Mucosa of rectum (tissue), 2 donors: ENCODE measurements around the gene MAFF.
A peak's percentile ranks its signal among the peaks of the same experiment; 100 is the strongest.
"Not testable (repeated sequence)": the region's sequence is repeated elsewhere in the genome, so short reads cannot be mapped to it uniquely, and the experiment has no call there.

Experiments
- H3K27ac ChIP-seq, 2 donors: one replicate each; pipeline ENCODE4 v1.7.0; 2013; ENCODE audit warnings: inconsistent platforms in 2 of 2, low read depth in 2 of 2, low read length in 2 of 2
- H3K27me3 ChIP-seq, 2 donors: one replicate each; pipeline ENCODE4 v1.7.0; 2013; ENCODE audit warnings: low read length in 2 of 2; ENCODE audit not compliant: control insufficient read depth in 2 of 2, insufficient read depth in 2 of 2
- H3K36me3 ChIP-seq, 2 donors: one replicate each; pipeline ENCODE4 v1.7.0; 2013; ENCODE audit warnings: low read length in 2 of 2; ENCODE audit not compliant: control insufficient read depth in 2 of 2, insufficient read depth in 2 of 2
- H3K4me1 ChIP-seq, 2 donors: one replicate each; pipeline ENCODE4 v1.7.0; 2013; ENCODE audit warnings: low read length in 2 of 2, mild to moderate bottlenecking in 1 of 2; ENCODE audit not compliant: control insufficient read depth in 2 of 2, insufficient read depth in 2 of 2
- H3K4me3 ChIP-seq, 2 donors: one replicate each; pipeline ENCODE4 v1.7.0; 2013; ENCODE audit warnings: low read length in 2 of 2
- H3K9ac ChIP-seq, 2 donors: one replicate each; pipeline ENCODE4 v1.7.0; 2013; ENCODE audit warnings: low read length in 2 of 2, low read depth in 1 of 2, mild to moderate bottlenecking in 1 of 2
- H3K9me3 ChIP-seq, 2 donors: one replicate each; pipeline ENCODE4 v1.7.0; 2013; ENCODE audit warnings: low read length in 2 of 2; ENCODE audit not compliant: control insufficient read depth in 2 of 2
- donor health status: healthy.
- donor health status: Normal muscosa, but diverticular disease.

MAFF gene

GRCh38 chr22:38201711-38202436 lies at the start of gene MAFF:
Gene MAFF, plus strand, starts transcription at chr22:38201994. Its CDS starts 11,860 bp downstream, at chr22:38213854.
- H3K27ac ChIP-seq = peak within 1 kb of the TSS; percentile 97 to 98
- no peaks in the 10 kb centered on the region for H3K36me3 ChIP-seq
- H3K27me3 ChIP-seq = no peaks in the 10 kb centered on the region
- peak within 1 kb of the TSS; percentile 81 to 87 for H3K4me3 ChIP-seq
- peak within 1 kb of the TSS; percentile 57 to 99 for H3K9ac ChIP-seq
- H3K9me3 ChIP-seq = no peaks in the 10 kb centered on the region
- H3K4me1 ChIP-seq = peaks cover 21 to 25% of the 10 kb centered on the region in 2 donors

GRCh38 chr22:38153821-38154562 lies 47.8 kb upstream of the MAFF start:
- H3K27me3 ChIP-seq = no peaks in the 10 kb centered on the region
- H3K4me3 ChIP-seq = no peak overlapping the region
- H3K9ac ChIP-seq = peak overlapping the region in 1 of 2 donors; percentile 8
- peaks cover 0 to 2% of the 10 kb centered on the region in 2 donors for H3K4me1 ChIP-seq
- H3K9me3 ChIP-seq = no peaks in the 10 kb centered on the region
- H3K27ac ChIP-seq = peak overlapping the region; percentile 28 to 32
- H3K36me3 ChIP-seq = no peaks in the 10 kb centered on the region

GRCh38 chr22:38154563-38154915 lies 47.3 kb upstream of the MAFF start:
- not testable (repeated sequence) for H3K27me3 ChIP-seq, H3K9me3 ChIP-seq, H3K27ac ChIP-seq, H3K36me3 ChIP-seq, H3K4me3 ChIP-seq, H3K9ac ChIP-seq, H3K4me1 ChIP-seq

- H3K9me3 ChIP-seq = no peaks in the 10 kb centered on the region
- H3K27ac ChIP-seq = no peak overlapping the region
- peaks cover 0 to 2% of the 10 kb centered on the region in 2 donors for H3K4me1 ChIP-seq
- H3K4me3 ChIP-seq = no peak overlapping the region
- H3K27me3 ChIP-seq = no peaks in the 10 kb centered on the region
- no peaks in the 10 kb centered on the region for H3K36me3 ChIP-seq
- H3K9ac ChIP-seq = no peak overlapping the region
Observed at GRCh38 chr22:38155703-38156102, 46.1 kb upstream of the MAFF start.

- H3K27ac ChIP-seq = no peak overlapping the region
- no peak overlapping the region for H3K4me3 ChIP-seq
- no peaks in the 10 kb centered on the region for H3K9me3 ChIP-seq
- H3K27me3 ChIP-seq = no peaks in the 10 kb centered on the region
- no peaks in the 10 kb centered on the region for H3K36me3 ChIP-seq
- peaks cover 0 to 5% of the 10 kb centered on the region in 2 donors for H3K4me1 ChIP-seq
- H3K9ac ChIP-seq = no peak overlapping the region
Observed at GRCh38 chr22:38162881-38163843, 38.6 kb upstream of the MAFF start.

- Histone ChIP-seq H3K27me3 (no peaks in the 10 kb centered on the region), H3K4me1 (peaks cover 0 to 5% of the 10 kb centered on the region in 2 donors), H3K9ac (no peak overlapping the region), H3K4me3 (no peak overlapping the region), H3K36me3 (no peaks in the 10 kb centered on the region), H3K9me3 (no peaks in the 10 kb centered on the region), H3K27ac (no peak overlapping the region)
Observed at GRCh38 chr22:38163844-38164550, 37.8 kb upstream of the MAFF start.

- Histone ChIP-seq H3K27ac (no peak overlapping the region), H3K4me1 (peaks cover 0 to 5% of the 10 kb centered on the region in 2 donors), H3K4me3 (no peak overlapping the region), H3K27me3 (no peaks in the 10 kb centered on the region), H3K36me3 (no peaks in the 10 kb centered on the region), H3K9me3 (no peaks in the 10 kb centered on the region), H3K9ac (no peak overlapping the region)
Observed at GRCh38 chr22:38164551-38164918, 37.3 kb upstream of the MAFF start.

GRCh38 chr22:38165922-38166593 lies 35.7 kb upstream of the MAFF start:
- no peak overlapping the region for H3K4me3 ChIP-seq
- H3K36me3 ChIP-seq = no peaks in the 10 kb centered on the region
- H3K27ac ChIP-seq = no peak overlapping the region
- no peaks in the 10 kb centered on the region for H3K9me3 ChIP-seq
- peaks cover 0 to 5% of the 10 kb centered on the region in 2 donors for H3K4me1 ChIP-seq
- H3K9ac ChIP-seq = no peak overlapping the region
- no peaks in the 10 kb centered on the region for H3K27me3 ChIP-seq

DNA sequence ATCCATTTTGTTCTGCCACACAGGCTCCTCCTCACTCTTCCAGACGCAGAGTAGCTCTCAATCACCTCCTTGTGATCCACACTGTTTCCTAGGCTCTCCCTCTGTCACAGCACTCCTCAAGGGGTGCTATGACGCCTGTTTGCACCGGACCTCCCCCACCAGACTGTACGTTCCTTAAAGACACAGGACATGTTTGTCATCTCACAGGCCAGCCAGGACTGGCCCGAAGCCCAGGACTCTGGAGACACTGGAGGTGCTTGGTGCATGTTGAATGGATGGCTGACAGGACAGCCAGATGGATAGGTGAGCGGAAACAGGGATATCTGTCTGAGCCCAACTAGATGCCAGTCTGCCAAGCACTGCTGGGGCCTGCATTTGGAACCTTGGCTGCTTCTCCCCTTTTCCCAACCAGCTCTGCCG lies 33.8 kb upstream of the MAFF start:
- H3K9me3 ChIP-seq = no peaks in the 10 kb centered on the region
- no peaks in the 10 kb centered on the region for H3K27me3 ChIP-seq
- no peak overlapping the region for H3K27ac ChIP-seq
- H3K36me3 ChIP-seq = no peaks in the 10 kb centered on the region
- H3K4me3 ChIP-seq = no peak overlapping the region
- H3K9ac ChIP-seq = no peak overlapping the region
- peaks cover 7 to 11% of the 10 kb centered on the region in 2 donors for H3K4me1 ChIP-seq
